DMS53 treated with DMSO at 0.1 percent for 48 hours (cell line): ENCODE measurements around the gene ZBTB7C.

Experiments
- DNase-seq: peaks from one replicate; lab custom pipeline; 2025; ENCODE audit not compliant: unreplicated experiment; lab: John Stamatoyannopoulos, UW

ZBTB7C gene

DNA sequence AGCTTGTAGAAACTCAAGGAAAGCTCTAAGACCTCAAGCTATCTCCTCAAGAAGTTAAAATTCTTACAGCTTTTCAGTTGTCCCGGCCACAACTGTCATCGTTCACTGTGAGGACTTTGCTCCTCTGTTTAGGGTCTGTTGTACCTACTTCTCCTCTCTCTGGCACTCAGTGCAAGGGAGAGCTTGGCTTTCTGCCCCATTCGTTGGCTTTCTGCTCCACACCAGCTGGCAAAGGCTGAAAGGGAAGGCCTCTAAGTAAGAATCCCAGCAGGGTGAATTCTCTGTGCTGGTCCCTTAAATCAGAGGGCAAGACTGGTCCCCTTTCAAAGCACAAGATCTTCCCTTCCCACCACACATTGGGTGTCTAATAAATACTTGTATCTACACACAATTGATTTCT lies 17.3 kb downstream of the ZBTB7C start:
- DNase-seq, result no peak

DNA sequence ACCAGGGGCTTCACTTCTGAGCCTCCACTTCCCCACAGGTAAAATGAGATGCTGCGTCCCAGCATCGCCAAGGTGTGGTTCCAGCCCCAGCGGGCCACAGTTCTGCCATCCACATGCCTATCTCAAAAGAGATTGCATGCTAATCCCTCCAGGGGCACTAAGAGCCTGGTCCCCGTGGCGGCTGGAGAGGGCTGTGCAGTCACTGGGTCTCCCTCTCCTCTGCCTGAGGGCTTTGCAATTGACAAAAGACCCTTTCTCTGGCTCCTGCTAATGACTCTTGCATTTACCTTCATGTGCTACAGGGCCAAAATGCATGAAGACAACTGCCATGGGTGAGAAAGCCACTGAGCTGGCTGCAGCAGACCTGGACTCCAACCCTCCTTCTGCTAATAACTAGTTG lies 18.5 kb downstream of the ZBTB7C start:
- no peak for DNase-seq

DNA sequence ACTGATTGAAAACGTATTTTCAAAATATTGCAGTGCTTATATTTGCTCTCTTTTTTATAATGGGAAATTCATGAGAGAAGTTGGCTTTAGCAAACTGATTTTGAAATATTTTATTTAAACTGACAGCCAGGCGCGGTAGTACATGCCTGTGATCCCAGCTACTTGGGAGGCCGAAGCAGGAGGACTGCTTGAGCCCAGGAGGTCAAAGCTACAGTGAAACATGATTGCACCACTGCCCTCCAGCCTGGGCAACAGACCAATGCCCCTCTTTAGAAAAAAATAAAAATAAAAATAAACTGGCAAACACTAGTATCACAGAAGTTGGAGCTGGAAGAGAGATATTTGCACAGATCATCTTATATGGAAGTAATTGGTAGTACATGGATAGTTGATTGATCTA lies 20.7 kb downstream of the ZBTB7C start:
- no peak for DNase-seq

DNA sequence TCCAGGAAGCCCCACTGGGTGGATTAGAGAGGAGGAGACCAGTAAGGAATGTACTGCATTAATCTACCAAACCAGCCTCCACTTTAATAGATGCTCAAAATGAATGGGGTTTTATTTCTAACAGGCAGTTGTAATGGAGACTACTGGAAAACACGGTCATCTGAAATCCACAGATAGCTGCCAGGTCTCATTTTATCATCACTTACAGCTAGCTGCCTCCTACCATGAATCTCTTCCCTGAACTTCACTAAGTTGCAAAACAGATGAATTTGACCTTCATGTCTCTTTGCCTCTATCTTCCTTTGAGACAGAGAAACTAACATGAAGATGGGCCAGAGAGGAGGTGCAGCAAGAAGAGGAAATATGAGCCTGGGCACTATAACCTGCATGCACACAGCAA lies 21.9 kb downstream of the ZBTB7C start:
- DNase-seq, result no peak

DNA sequence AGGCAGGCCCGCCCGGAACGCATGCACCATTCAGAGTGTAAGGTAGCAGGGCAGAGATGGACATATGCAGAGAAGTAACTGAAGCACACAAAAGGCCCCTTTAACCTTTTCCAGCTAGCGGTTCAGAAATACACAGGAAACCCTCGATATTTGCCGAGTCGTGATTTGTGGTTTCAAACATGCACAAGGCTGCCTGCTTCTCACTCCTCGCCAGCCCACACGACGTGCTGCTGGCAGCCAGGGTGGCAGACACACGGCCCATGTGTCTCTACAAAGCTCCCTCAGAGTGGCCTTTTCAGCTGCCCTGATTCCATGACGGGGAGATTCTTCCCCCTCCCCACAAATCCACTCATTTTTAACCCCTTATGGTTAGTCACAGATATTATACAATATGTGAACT lies 23.6 kb downstream of the ZBTB7C start:
- DNase-seq, result no peak

DNA sequence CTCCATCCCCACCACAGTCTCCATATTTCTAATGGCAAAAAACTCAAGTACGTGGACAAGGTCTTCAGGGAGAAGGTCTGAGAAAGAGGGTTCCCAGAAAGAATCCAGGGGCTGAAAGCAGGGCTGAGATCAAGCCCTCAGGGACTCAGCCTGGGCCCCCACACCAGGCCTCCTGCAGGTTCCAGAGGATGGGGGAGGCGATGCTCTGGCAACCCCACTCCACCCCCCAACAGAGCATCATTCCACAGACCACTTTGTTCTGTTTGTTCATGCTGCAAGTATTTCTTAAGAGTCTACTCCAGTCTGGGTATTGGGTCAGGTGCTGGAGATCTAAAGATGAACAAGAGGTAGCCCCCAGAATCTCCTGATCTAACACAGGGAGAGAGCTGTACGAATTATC lies 32.2 kb downstream of the ZBTB7C start:
- no peak for DNase-seq

DNA sequence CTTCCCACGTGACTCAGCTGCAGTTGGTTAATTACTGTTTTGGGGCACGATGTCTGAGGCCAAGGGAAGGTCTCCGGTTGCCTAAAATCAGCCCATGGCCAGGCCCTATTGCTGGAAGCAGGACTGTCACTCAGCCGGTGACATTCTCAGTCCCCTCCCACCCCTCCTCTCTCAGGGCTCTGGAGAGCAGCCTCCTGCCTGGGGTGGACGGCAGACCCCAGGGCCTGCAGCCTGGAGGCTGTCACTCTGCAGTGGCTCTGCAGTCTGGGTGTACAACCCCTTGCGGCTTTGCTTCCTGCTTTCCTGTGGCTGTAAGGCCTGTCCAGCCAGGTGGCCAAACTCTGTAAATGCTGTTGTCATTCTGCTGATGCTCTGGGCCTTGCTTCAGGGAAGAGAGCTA lies 32.8 kb downstream of the ZBTB7C start:
- no peak for DNase-seq

DNA sequence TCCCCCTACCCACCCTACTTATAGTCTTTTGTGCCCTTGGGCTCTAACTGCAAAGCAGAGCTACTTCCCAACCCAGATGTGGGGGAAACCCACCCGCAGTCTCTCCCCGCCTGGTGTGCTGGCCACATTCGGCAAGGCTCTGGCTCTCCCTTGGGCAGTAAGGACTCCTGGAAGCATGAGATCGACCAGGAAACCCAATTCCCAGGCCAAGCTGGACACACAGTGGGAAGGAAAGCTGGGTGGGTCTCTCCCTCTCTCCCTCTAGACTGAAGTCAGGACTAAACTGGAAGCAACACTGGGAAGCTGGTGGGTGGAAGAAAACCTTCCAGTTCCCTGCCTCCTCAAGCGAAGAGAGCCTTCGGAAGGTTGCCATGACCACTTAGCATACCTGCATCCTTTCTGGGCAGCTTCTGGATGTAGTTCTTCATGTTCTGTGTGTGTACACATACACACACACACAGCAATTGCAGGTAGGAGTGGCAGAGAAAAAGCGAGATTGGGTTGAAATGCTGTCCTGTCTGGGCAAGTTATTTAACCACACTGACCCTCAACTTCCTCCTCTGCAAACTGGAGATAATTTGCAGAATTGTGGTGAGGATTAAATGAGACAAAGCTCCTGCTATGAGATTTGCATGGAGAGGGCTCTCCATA lies 33.9 kb downstream of the ZBTB7C start:
- DNase-seq, result no peak

- no peak for DNase-seq
Observed at GRCh38 chr18:48374423-48375149, 34.6 kb downstream of the ZBTB7C start.

GRCh38 chr18:48371854-48372602 lies 37.2 kb downstream of the ZBTB7C start:
- no peak for DNase-seq

DNA sequence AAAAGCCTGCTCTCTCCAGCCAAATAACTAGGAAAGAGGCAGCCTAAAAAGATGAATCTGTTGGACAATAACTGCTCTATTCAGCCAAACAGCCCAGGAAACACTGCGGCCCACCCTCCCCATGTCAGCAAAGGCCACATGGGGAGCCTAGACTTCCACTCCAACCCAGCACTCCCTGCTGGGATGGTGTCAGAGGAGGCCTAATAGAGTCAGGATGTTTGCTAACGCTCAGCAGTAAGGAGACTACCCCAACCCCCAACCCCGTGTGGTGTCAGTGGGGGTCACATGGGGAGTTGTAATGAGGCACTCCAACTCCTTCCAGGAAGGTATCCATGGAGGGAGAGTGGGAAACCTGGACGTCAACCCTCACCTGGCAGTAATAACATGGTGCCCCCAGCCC lies 41.6 kb downstream of the ZBTB7C start:
- no peak for DNase-seq

DNA sequence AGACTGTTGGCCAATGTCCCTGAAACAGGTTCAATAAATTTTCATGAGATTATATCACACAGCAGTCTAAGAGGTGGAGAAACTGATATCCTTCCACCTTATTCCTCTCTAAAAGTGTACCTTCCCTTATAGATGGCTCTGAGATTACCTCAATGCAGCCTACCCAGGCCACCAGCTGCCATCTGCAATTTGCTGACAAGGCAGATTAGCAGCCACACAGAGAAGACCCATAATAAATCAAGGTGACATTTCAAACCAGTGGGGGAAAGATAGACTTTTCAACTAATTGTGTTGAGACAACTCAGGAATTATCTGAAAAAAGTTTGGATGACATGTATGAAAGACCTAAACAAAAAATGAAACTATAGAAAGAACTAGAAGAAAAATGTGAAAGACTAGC lies 43.2 kb downstream of the ZBTB7C start:
- no peak for DNase-seq

- no peak for DNase-seq
Observed at GRCh38 chr18:48364146-48364545, 45.0 kb downstream of the ZBTB7C start.

DNA sequence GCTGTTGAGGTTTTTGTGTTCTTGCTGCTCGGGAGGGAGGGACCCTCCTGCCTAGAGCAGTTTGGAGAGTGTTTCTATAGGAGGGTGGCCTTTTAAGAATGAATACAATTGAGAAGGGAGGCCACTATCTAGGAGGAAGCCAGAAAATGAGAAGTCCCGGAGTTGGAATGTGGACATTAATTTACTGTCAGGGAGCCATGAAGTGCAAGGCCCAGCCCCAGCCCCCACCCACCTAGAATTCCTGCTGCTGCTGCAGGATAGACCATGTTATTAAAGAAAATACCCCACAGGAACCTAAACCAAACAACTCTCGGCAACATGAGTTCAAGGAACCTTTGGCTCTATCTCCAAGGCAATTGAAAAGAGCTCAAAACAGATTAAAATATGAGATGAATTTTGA lies 46.0 kb downstream of the ZBTB7C start:
- DNase-seq, result no peak

DNA sequence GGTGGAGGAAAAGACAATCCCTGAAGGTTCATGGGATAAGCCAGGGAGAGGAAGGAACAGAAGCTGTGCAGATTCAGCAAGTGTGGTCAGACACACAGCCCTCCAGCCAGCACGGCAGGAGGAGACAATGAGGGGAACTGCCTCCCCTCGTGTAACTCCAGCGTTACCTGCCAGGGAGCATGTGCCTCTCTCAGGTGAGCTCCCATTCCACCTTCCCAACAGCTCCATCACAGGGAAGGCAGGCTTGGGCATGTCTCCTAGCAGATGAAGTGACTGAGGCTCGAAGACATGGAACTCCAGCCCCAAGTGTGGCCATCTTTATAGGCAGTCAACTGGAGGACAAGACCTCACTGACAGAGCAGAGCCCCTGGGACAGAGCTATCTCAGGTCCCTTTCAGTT lies 47.4 kb downstream of the ZBTB7C start:
- no peak for DNase-seq

- DNase-seq, result no peak
Observed at GRCh38 chr18:48360376-48361021, 48.7 kb downstream of the ZBTB7C start.

DNA sequence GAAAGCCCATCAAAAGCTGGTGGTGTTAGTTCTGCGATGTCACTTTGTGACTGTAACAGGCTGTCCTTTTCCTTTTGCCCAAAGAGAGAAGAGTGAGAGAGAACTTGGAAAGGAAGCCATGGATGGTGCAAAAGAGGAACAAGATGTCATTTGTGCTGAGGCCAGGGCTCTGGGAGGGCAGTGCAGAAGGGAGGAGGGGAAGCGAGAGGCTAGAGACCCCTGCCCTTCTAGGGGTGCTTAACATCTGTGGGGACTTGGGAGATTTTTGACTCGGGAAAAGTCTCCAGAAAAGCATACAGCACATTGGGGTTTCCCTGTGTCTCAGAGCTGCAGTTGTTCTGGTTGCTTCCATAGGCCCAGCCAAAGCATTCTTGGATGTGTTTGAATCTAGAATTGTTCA lies 49.6 kb downstream of the ZBTB7C start:
- no peak for DNase-seq

GRCh38 chr18:48358868-48359267 lies 50.3 kb downstream of the ZBTB7C start:
- no peak for DNase-seq

GRCh38 chr18:48356909-48357631 lies 52.1 kb downstream of the ZBTB7C start:
- DNase-seq, result peak; percentile 91

DNA sequence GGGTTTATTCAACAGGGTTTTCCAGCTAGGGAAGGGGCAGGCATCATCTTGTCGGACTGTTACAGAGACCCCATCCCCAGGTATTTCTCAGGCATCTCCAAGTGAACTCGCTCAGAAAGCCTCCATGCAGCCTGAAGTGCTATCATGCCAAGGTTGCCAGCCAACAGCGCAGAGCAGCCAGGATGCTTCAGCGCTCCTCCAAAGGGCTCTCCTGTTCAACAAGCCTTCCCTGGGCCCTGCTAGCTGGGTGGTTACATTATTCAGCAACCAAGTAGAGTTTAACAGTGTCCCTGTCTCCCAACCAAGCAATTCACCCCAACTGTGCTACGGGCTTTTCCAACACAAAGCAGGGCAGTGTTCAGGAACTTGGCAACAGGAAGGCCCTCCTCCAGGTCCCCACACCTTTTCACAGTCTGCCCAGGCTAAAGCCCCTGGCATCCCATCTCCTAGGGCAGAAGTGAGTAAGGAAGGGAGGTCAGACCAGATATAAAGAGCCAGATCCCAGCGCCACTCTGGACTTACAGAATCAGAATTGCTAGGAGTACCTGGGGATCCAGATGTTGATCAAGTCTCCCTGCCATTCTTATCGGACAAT lies 52.9 kb downstream of the ZBTB7C start:
- DNase-seq, result no peak
